SW480 (cell line): ENCODE measurements around the gene DENND1A.
"Not testable (repeated sequence)": the region's sequence is repeated elsewhere in the genome, so short reads cannot be mapped to it uniquely, and the experiment has no call there.

Source experiments
- DNase-seq: peaks from one replicate; pipeline ENCODE4 v3.0.0-alpha.2; 2016; ENCODE audit warnings: low spot score

Gene DENND1A

GRCh38 chr9:123922431-123922830, 7.5 kb downstream of the DENND1A start:
- DNase-seq: no peak

- DNase-seq: no peak
These were observed 15.3 kb downstream of the DENND1A start for GRCh38 chr9:123914517-123915196.

GRCh38 chr9:123912167-123912897, 17.6 kb downstream of the DENND1A start:
- DNase-seq: no peak

- no peak for DNase-seq
These were observed 18.9 kb downstream of the DENND1A start for GRCh38 chr9:123911024-123911423.

GRCh38 chr9:123909192-123909591, 20.7 kb downstream of the DENND1A start:
- DNase-seq: not testable (repeated sequence)

GRCh38 chr9:123903550-123903949, 26.4 kb downstream of the DENND1A start:
- DNase-seq: not testable (repeated sequence)

GRCh38 chr9:123894822-123895221, 35.1 kb downstream of the DENND1A start:
- DNase-seq: no peak

- no peak for DNase-seq
These were observed 36.0 kb downstream of the DENND1A start for GRCh38 chr9:123893831-123894460.

- no peak for DNase-seq
These were observed 36.8 kb downstream of the DENND1A start for GRCh38 chr9:123893115-123893514.

GRCh38 chr9:123887837-123888236, 42.1 kb downstream of the DENND1A start:
- DNase-seq: no peak

- DNase-seq: not testable (repeated sequence)
These were observed 44.1 kb downstream of the DENND1A start for GRCh38 chr9:123885834-123886233.

GRCh38 chr9:123883634-123884033, 46.3 kb downstream of the DENND1A start:
- DNase-seq: no peak

GRCh38 chr9:123881604-123882003, 48.3 kb downstream of the DENND1A start:
- no peak for DNase-seq

- DNase-seq: no peak
These were observed 49.5 kb downstream of the DENND1A start for GRCh38 chr9:123880420-123880819.

GRCh38 chr9:123876750-123877149, 53.2 kb downstream of the DENND1A start:
- DNase-seq: no peak

- DNase-seq: no peak
These were observed 57.2 kb downstream of the DENND1A start for GRCh38 chr9:123872710-123873109.

GRCh38 chr9:123871781-123872180, 58.1 kb downstream of the DENND1A start:
- DNase-seq: no peak

GRCh38 chr9:123868002-123868401, 61.9 kb downstream of the DENND1A start:
- DNase-seq: no peak

- no peak for DNase-seq
These were observed 62.9 kb downstream of the DENND1A start for GRCh38 chr9:123867034-123867433.

GRCh38 chr9:123866497-123866896, 63.4 kb downstream of the DENND1A start:
- DNase-seq: no peak

- no peak for DNase-seq
These were observed 64.5 kb downstream of the DENND1A start for GRCh38 chr9:123865226-123866000.

GRCh38 chr9:123864251-123864650, 65.7 kb downstream of the DENND1A start:
- DNase-seq: no peak
